Suprapubic skin (tissue), 4 donors: ENCODE data around the gene GALNT4. TPM values are rescaled to one million over a fixed set of nuclear protein-coding genes. Genes with fewer than 3 reads are reported as not detected.

Experiments
- DNase-seq, 2 donors: peaks; one replicate each; pipeline ENCODE4 v3.0.0-alpha.2; 2019; ENCODE audit warnings: low spot score in 2 of 2
- H3K27ac ChIP-seq: fragments of 200-600 bp; sonication (generic); one replicate; pipeline ENCODE4 v1.5.1; 2019
- H3K27me3 ChIP-seq: fragments of 200-600 bp; sonication (generic); one replicate; pipeline ENCODE4 v1.5.1; 2019
- H3K36me3 ChIP-seq: fragments of 200-600 bp; sonication (generic); one replicate; pipeline ENCODE4 v1.5.1; 2019
- H3K4me1 ChIP-seq: fragments of 200-600 bp; sonication (generic); one replicate; pipeline ENCODE4 v1.5.1; 2019
- H3K4me3 ChIP-seq: fragments of 200-600 bp; sonication (generic); one replicate; pipeline ENCODE4 v1.5.1; 2019; ENCODE audit warnings: mild to moderate bottlenecking
- H3K9me3 ChIP-seq: fragments of 200-600 bp; sonication (generic); one replicate; pipeline ENCODE4 v1.5.1; 2019
- EP300 ChIP-seq: sonication (generic); formaldehyde crosslinking; IDR thresholded peaks from one replicate; pipeline ENCODE4 v1.6.1; 2017; ENCODE audit warnings: antibody characterized with exemption
- POLR2A ChIP-seq, 2 donors: fragments of 450-650 bp; IDR thresholded peaks; one replicate each; pipeline ENCODE4 v1.6.1; 2017; ENCODE audit warnings: antibody characterized with exemption in 2 of 2, mild to moderate bottlenecking in 2 of 2, moderate library complexity in 2 of 2
- POLR2AphosphoS5 ChIP-seq, 3 donors: sonication (generic); formaldehyde crosslinking; IDR thresholded peaks; one replicate each; pipeline ENCODE4 v1.6.1; 2017; ENCODE audit warnings: antibody characterized with exemption in 3 of 3
- WGBS: methylation state at CpG from one replicate; pipeline ENCODE4 v1.1.5; 2018; 5-methylcytosine and 5-hydroxymethylcytosine counted together
- total RNA-seq, 4 donors: library from RNA; depleted of rRNA; stranded (reverse); fragments of >200 nt; gene quantifications; one replicate each; pipeline ENCODE4 v1.1.0, GENCODE V29; 2016
- TF ChIP-seq, protein P1 (sequence below), 2 donors: fragments of 200-600 bp in 1 of 2; fragments of 450-650 bp in 1 of 2; sonication (generic) in 1 of 2; IDR thresholded peaks; one replicate each; pipeline ENCODE4 v1.5.1; 2016 to 2019; ENCODE audit warnings: antibody characterized with exemption in 2 of 2, mild to moderate bottlenecking in 1 of 2, moderate library complexity in 1 of 2

Gene GALNT4
- total RNA-seq, 4 donors from 2014 or later, result 3.9 to 5.6 (median 4.9) TPM

DNA sequence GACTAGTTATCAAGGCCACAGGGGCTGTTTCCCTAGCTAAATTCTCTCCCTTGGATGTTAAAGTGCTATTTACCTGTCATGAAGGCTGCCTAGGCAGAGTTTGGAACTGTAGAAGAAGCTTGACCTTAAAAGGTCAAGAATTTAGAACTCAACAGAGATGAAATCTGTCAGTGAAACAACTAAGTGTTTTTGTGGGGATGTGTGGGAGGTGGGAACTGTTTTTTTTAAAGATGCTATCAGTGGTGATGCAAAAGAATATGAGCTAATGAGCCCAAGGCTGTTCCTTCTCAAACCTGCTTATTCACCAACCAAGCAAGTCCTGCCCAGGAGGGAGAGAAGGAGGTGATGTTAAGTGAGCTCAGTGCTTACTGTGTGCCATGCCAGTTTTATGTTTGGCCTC lies 42.0 kb upstream of the GALNT4 start:
- H3K36me3 ChIP-seq, result no peaks in the 10 kb centered on the region
- H3K4me3 ChIP-seq, result no peak overlapping the region
- TF ChIP-seq EP300 (no peak), POLR2AphosphoS5 (IDR thresholded peaks at IDR 0.05) (peak in 1 of 3 donors; percentile 26)
- no peak for DNase-seq
- no peaks in the 10 kb centered on the region for H3K9me3 ChIP-seq
- no peaks in the 10 kb centered on the region for H3K27me3 ChIP-seq
- peaks cover 20% of the 10 kb centered on the region for H3K4me1 ChIP-seq
- H3K27ac ChIP-seq, result no peak overlapping the region

DNA sequence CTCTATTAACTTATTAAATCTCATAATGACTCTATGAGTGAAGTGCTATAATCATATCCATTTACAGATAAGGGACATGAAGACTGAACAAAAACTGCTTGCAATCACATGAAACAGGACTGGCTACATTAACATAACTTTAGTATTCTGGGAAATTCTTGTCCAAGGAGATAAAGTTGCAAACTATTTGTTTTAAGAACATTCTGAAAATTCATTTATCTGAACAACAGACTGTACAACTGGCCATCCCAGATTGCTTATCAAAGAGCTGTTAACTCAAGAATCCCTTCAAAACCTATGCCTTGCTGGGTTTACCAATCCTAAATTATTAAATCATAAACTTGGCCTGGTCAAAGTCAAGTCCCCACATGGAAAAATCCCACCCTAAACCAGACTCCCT lies 40.4 kb upstream of the GALNT4 start:
- Histone ChIP-seq H3K9me3 (no peaks in the 10 kb centered on the region), H3K4me1 (peaks cover 20% of the 10 kb centered on the region), H3K27me3 (no peaks in the 10 kb centered on the region), H3K36me3 (no peaks in the 10 kb centered on the region), H3K4me3 (no peak overlapping the region), H3K27ac (no peak overlapping the region)
- no peak for DNase-seq
- TF ChIP-seq POLR2AphosphoS5 (IDR thresholded peaks at IDR 0.05) (no peak), POLR2A (IDR thresholded peaks at IDR 0.05) (no peak), EP300 (no peak)
- TF ChIP-seq, protein P1, sequence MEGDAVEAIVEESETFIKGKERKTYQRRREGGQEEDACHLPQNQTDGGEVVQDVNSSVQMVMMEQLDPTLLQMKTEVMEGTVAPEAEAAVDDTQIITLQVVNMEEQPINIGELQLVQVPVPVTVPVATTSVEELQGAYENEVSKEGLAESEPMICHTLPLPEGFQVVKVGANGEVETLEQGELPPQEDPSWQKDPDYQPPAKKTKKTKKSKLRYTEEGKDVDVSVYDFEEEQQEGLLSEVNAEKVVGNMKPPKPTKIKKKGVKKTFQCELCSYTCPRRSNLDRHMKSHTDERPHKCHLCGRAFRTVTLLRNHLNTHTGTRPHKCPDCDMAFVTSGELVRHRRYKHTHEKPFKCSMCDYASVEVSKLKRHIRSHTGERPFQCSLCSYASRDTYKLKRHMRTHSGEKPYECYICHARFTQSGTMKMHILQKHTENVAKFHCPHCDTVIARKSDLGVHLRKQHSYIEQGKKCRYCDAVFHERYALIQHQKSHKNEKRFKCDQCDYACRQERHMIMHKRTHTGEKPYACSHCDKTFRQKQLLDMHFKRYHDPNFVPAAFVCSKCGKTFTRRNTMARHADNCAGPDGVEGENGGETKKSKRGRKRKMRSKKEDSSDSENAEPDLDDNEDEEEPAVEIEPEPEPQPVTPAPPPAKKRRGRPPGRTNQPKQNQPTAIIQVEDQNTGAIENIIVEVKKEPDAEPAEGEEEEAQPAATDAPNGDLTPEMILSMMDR (IDR thresholded peaks at IDR 0.05), result no peak

DNA sequence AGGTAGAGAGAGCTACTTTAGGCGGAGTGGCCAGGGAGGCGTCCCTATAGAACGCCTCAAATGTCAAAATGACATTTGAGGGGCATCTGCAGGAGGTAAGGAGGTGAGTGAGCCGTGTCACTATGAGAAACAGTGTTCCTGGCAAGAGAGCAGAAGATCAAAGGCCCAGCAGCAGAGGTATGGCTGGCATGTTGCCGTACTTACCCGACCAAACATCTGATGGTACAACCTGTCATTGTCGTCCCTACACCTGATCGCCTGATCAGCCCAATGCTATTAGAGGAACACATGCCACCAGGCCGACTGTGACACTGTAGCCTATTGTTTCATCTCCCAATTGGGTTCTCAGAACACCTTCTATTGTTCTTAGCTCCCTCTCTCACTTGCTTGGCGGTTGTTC lies 35.2 kb upstream of the GALNT4 start:
- DNase-seq, result no peak
- Histone ChIP-seq H3K9me3 (no peaks in the 10 kb centered on the region), H3K4me3 (no peak overlapping the region), H3K27ac (no peak overlapping the region), H3K36me3 (no peaks in the 10 kb centered on the region), H3K4me1 (no peaks in the 10 kb centered on the region), H3K27me3 (no peaks in the 10 kb centered on the region)
- TF ChIP-seq POLR2AphosphoS5 (IDR thresholded peaks at IDR 0.05) (no peak), EP300 (no peak), POLR2A (IDR thresholded peaks at IDR 0.05) (no peak)
- TF ChIP-seq, protein P1 (IDR thresholded peaks at IDR 0.05), result no peak
- 86% methylated on average over 10 of the region's 10 CpGs for WGBS

DNA sequence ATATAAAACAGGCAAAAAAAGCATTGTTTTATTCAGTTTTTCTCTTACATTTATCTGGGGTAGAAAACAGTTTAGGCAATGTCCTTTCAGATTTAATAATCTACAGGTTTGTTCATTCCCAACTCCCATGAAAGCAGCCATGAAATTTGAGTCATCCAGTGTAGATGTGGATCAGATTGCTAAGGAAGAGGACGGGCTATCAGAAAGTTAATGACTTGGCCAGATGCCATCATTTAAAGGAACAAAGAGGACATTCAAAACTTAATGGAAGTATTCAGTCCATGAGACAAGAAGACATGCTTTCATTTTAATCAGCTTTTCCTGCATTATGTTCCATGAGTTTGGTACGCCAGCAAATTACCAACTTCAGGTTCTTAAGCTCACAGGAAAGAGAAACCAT lies 32.4 kb upstream of the GALNT4 start:
- no peak for DNase-seq
- Histone ChIP-seq H3K4me1 (no peaks in the 10 kb centered on the region), H3K27ac (no peak overlapping the region), H3K36me3 (no peaks in the 10 kb centered on the region), H3K4me3 (no peak overlapping the region), H3K27me3 (no peaks in the 10 kb centered on the region), H3K9me3 (no peaks in the 10 kb centered on the region)
- TF ChIP-seq POLR2AphosphoS5 (IDR thresholded peaks at IDR 0.05), result no peak
- no peak for TF ChIP-seq EP300
- no peak for TF ChIP-seq POLR2A (IDR thresholded peaks at IDR 0.05)
- TF ChIP-seq, protein P1 (IDR thresholded peaks at IDR 0.05), result no peak
- 53% methylated on average over 2 of the region's 2 CpGs for WGBS

DNA sequence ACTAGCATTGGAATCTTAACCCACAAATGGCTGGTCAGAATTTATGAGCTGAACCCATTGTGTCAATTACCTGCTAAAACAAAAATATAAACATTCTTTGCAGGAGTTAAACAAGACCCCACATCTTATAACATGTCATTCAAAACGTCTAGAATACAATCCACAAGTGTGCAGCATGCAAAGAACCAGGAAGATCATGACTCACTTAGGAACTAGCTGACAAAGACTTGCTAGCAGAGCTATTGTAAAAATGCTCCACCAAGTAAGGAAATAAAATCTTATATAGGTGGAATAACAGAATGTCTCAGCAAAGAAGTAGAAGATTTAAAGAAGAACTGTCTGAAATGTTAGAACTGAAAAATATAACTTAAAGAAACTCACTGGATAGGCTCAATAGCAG lies 27.8 kb upstream of the GALNT4 start:
- no peak overlapping the region for H3K4me3 ChIP-seq
- WGBS, result 46% methylated on average over 1 of the region's 1 CpG

More for the DNA sequence above, 27.8 kb upstream of the GALNT4 start:
- H3K27ac ChIP-seq, result no peak overlapping the region
- no peaks in the 10 kb centered on the region for H3K36me3 ChIP-seq
- H3K27me3 ChIP-seq, result no peaks in the 10 kb centered on the region
- H3K4me1 ChIP-seq, result no peaks in the 10 kb centered on the region
- DNase-seq, result no peak
- no peaks in the 10 kb centered on the region for H3K9me3 ChIP-seq
- TF ChIP-seq POLR2AphosphoS5 (IDR thresholded peaks at IDR 0.05) (no peak), EP300 (no peak), POLR2A (IDR thresholded peaks at IDR 0.05) (no peak)
- TF ChIP-seq, protein P1 (IDR thresholded peaks at IDR 0.05), result no peak
